SK-N-SH (cell line): ENCODE results near the gene PRR12. TPM values are rescaled to one million over a fixed set of nuclear protein-coding genes. Genes with fewer than 3 reads are reported as not detected.
A peak's percentile ranks its signal among the peaks of the same experiment; 100 is the strongest.

Experiments
- CTCF ChIA-PET: fragments of 300-600, 350-600 bp; formaldehyde crosslinking; extraction: SDS; loops from one replicate; lab custom pipeline; 2021; lab: Yijun Ruan, JAX
- POLR2A ChIA-PET: fragments of 350-600 bp; sonication (Branson Sonifier 250); formaldehyde crosslinking; extraction: SDS; loops from one replicate; lab custom pipeline; 2020; ENCODE audit warnings: antibody characterized with exemption, inconsistent platforms; lab: Yijun Ruan, JAX
- DNase-seq: peaks from one replicate; pipeline ENCODE4 v3.0.0; 2012
- H2AFZ ChIP-seq: fragments of 200-600 bp; sonication (generic); 2 replicates; pipeline ENCODE4 v1.8.1; 2016; ENCODE audit warnings: antibody characterized with exemption, mild to moderate bottlenecking, low read depth
- H3F3A ChIP-seq: fragments of 200-600 bp; sonication (generic); replicated peaks from 2 replicates; pipeline ENCODE3; 2016; ENCODE audit warnings: antibody characterized with exemption, mild to moderate bottlenecking; ENCODE audit not compliant: insufficient read depth
- H3K27ac ChIP-seq, 2 experiments: fragments of 200-500 bp in 1 of 2; fragments of 200-600 bp in 1 of 2; sonication (Bioruptor generic) in 1 of 2; sonication (generic), shearing (Covaris generic) in 1 of 2; 2 replicates each; pipeline versions ENCODE4 v1.5.1 to v1.6.1; 2014 to 2016; ENCODE audit warnings: low read depth in 2 of 2, inconsistent platforms in 1 of 2, low read length in 1 of 2, mild to moderate bottlenecking in 1 of 2, mixed read lengths in 1 of 2
- H3K27me3 ChIP-seq: fragments of 200-600 bp; sonication (generic), shearing (Covaris generic); 2 replicates; pipeline ENCODE4 v1.6.1; 2016; ENCODE audit warnings: mixed run types; ENCODE audit not compliant: insufficient read depth
- H3K36me3 ChIP-seq, 2 experiments: fragments of 200-500 bp in 1 of 2; fragments of 200-600 bp in 1 of 2; sonication (Bioruptor generic) in 1 of 2; sonication (generic) in 1 of 2; replicated peaks in 1 of 2; 2 replicates each; pipeline versions ENCODE3 to v1.5.1; 2014 to 2016; ENCODE audit warnings: low read length in 1 of 2, mild to moderate bottlenecking in 1 of 2; ENCODE audit not compliant: insufficient read depth in 2 of 2, control insufficient read depth in 1 of 2
- H3K4me1 ChIP-seq, 2 experiments: fragments of 200-500 bp in 1 of 2; fragments of 200-600 bp in 1 of 2; sonication (Bioruptor generic) in 1 of 2; sonication (generic), shearing (Covaris generic) in 1 of 2; 2 replicates each; pipeline versions ENCODE4 v1.5.1 to v1.6.1; 2014 to 2016; ENCODE audit warnings: low read depth in 1 of 2, low read length in 1 of 2, mixed run types in 1 of 2; ENCODE audit not compliant: insufficient read depth in 2 of 2, control insufficient read depth in 1 of 2
- H3K4me2 ChIP-seq: fragments of 200-600 bp; sonication (generic), shearing (Covaris generic); 2 replicates; pipeline ENCODE4 v1.6.1; 2017; ENCODE audit warnings: mixed run types
- H3K4me3 ChIP-seq, 2 experiments: fragments of 200-500 bp in 1 of 2; fragments of 200-600 bp in 1 of 2; sonication (Bioruptor generic) in 1 of 2; sonication (generic), shearing (Covaris generic) in 1 of 2; 2 replicates each; pipeline versions ENCODE4 v1.5.1 to v1.8.1; 2014 to 2016; ENCODE audit warnings: low read depth in 2 of 2, inconsistent platforms in 1 of 2, low read length in 1 of 2, mild to moderate bottlenecking in 1 of 2, mixed read lengths in 1 of 2, moderate library complexity in 1 of 2
- H3K79me2 ChIP-seq: fragments of 200-600 bp; sonication (generic); 2 replicates; pipeline ENCODE4 v1.8.1; 2017; ENCODE audit warnings: mild to moderate bottlenecking; ENCODE audit not compliant: insufficient read depth
- H3K9ac ChIP-seq: fragments of 200-600 bp; sonication (generic); 2 replicates; pipeline ENCODE4 v1.6.1; 2017; ENCODE audit warnings: mixed run types
- H3K9me2 ChIP-seq: fragments of 200-600 bp; sonication (generic); 2 replicates; pipeline ENCODE4 v1.6.1; 2017; ENCODE audit warnings: mixed run types
- H3K9me3 ChIP-seq: fragments of 200-600 bp; sonication (generic); 2 replicates; pipeline ENCODE4 v1.6.1; 2017; ENCODE audit warnings: mixed run types, mild to moderate bottlenecking, moderate library complexity
- H4K20me1 ChIP-seq: fragments of 200-600 bp; sonication (generic); 2 replicates; pipeline ENCODE4 v1.6.1; 2017; ENCODE audit warnings: mild to moderate bottlenecking, mixed run types; ENCODE audit not compliant: insufficient read depth
- EP300 ChIP-seq, 2 experiments: IDR thresholded peaks; 2 replicates each; pipeline versions ENCODE4 v1.4.0 to v1.6.1; 2012; ENCODE audit warnings: borderline replicate concordance in 1 of 2, low read depth in 1 of 2, low read length in 1 of 2
- FOSL2 ChIP-seq: IDR thresholded peaks from 2 replicates; pipeline ENCODE4 v1.4.0; 2012; ENCODE audit warnings: low read depth, mild to moderate bottlenecking, moderate library complexity, borderline replicate concordance
- FOXJ3 ChIP-seq: sonication (generic); formaldehyde crosslinking; IDR thresholded peaks from 2 replicates; pipeline ENCODE4 v1.5.1; 2020; ENCODE audit warnings: mild to moderate bottlenecking, missing genetic modification reagents
- GATA2 ChIP-seq: sonication (generic); formaldehyde crosslinking; IDR thresholded peaks from 2 replicates; pipeline ENCODE4 v1.5.0; 2020; ENCODE audit warnings: mild to moderate bottlenecking, missing genetic modification reagents
- MXI1 ChIP-seq: IDR thresholded peaks from 2 replicates; pipeline ENCODE4 v1.6.1; 2012; ENCODE audit warnings: mild to moderate bottlenecking, low read depth, low read length, improper control_type of control experiment
- NFIC ChIP-seq: IDR thresholded peaks from 2 replicates; pipeline ENCODE4 v1.4.0; 2012; ENCODE audit warnings: borderline replicate concordance
- NRF1 ChIP-seq: IDR thresholded peaks from 2 replicates; pipeline ENCODE4 v1.6.1; 2012; ENCODE audit warnings: low read depth, mild to moderate bottlenecking, low read length
- RAD21 ChIP-seq: IDR thresholded peaks from 2 replicates; pipeline ENCODE4 v1.6.1; 2012; ENCODE audit warnings: mild to moderate bottlenecking, low read length
- RCOR1 ChIP-seq: fragments of 150-350 bp; IDR thresholded peaks from 2 replicates; pipeline ENCODE4 v1.6.1; 2017; ENCODE audit warnings: antibody characterized with exemption, low read length
- RFX5 ChIP-seq: IDR thresholded peaks from 2 replicates; pipeline ENCODE4 v1.6.1; 2012; ENCODE audit warnings: mild to moderate bottlenecking, improper control_type of control experiment, low read length
- RXRA ChIP-seq: IDR thresholded peaks from 2 replicates; pipeline ENCODE4 v1.4.0; 2012; ENCODE audit warnings: low read depth, mild to moderate bottlenecking, borderline replicate concordance
- SMC3 ChIP-seq: IDR thresholded peaks from 2 replicates; pipeline ENCODE4 v1.6.1; 2012; ENCODE audit warnings: low read depth, low read length, improper control_type of control experiment
- TCF12 ChIP-seq: IDR thresholded peaks from 2 replicates; pipeline ENCODE4 v1.4.0; 2012
- whole genome bisulfite sequencing: methylation state at CpG from one replicate; pipeline ENCODE4 v1.1.6; 2017; ENCODE audit warnings: low lambda C conversion rate; 5-methylcytosine and 5-hydroxymethylcytosine counted together
- polyA plus RNA-seq, 3 experiments: library from polyadenylated mRNA; depleted of rRNA; stranded (reverse); fragments of >200 nt; gene quantifications; 2 replicates each; pipeline ENCODE4 v1.2.3, GENCODE V29; 2012
- TF ChIP-seq, protein P1 (sequence below): fragments of 200-600 bp; sonication (generic); IDR thresholded peaks from 2 replicates; pipeline ENCODE4 v1.6.1; 2017; ENCODE audit warnings: antibody characterized with exemption, mild to moderate bottlenecking, moderate library complexity
- TF ChIP-seq, protein P2 (sequence below): IDR thresholded peaks from 2 replicates; pipeline ENCODE4 v1.6.1; 2012; ENCODE audit warnings: mild to moderate bottlenecking, low read depth, low read length, moderate library complexity
- TF ChIP-seq, protein P3 (sequence below): IDR thresholded peaks from 2 replicates; pipeline ENCODE4 v1.4.0; 2012; ENCODE audit warnings: low read depth
- TF ChIP-seq, protein P4 (sequence below): IDR thresholded peaks from 2 replicates; pipeline ENCODE4 v1.4.0; 2012; ENCODE audit warnings: low read depth, borderline replicate concordance

The PRR12 gene
- polyA plus RNA-seq, 1 of the 3 experiments (the other 2 are of a cell fraction), result 1.7 TPM

DNA sequence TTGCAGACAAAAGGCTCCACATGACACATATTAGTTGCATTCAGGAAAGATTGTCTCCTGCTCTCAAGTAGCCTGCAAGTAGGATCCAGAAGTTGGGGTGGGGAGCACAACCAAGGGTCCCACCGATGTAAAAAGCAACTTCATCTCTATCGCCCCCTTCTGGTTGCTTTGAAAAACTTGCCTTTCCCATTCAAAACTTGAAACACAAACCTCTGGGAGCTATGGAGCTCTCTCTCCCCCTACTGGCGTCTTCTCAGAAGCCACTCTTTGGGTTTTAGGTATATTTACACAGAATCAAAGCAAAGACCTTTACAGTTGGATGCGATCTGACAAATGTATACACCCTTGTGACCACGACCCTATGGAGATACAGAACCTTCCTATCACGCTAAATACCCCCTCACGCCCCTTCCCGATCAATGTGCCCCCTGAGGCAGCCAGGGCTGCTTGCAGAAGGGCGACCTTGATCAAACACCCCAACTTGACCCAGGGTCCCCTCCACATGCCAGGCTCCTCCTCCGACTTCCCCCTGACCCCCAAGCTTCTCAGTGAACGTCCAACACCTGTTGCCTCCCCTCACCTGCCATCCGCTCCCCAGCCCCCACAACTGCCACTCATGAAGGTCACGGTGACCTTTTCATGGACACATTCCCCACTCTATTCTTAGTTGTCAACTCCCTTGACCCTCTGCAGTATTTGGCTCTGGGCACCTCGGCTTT, 20.7 kb upstream of the PRR12 start (continued):
- TF ChIP-seq, protein P1, sequence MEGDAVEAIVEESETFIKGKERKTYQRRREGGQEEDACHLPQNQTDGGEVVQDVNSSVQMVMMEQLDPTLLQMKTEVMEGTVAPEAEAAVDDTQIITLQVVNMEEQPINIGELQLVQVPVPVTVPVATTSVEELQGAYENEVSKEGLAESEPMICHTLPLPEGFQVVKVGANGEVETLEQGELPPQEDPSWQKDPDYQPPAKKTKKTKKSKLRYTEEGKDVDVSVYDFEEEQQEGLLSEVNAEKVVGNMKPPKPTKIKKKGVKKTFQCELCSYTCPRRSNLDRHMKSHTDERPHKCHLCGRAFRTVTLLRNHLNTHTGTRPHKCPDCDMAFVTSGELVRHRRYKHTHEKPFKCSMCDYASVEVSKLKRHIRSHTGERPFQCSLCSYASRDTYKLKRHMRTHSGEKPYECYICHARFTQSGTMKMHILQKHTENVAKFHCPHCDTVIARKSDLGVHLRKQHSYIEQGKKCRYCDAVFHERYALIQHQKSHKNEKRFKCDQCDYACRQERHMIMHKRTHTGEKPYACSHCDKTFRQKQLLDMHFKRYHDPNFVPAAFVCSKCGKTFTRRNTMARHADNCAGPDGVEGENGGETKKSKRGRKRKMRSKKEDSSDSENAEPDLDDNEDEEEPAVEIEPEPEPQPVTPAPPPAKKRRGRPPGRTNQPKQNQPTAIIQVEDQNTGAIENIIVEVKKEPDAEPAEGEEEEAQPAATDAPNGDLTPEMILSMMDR, result peak; percentile 99
- no peak for TF ChIP-seq TCF12
- TF ChIP-seq MXI1, result peak; percentile 3; the same call in 1 of the 2 replicates
- no peak for TF ChIP-seq RFX5
- TF ChIP-seq FOSL2, result no peak
- no peak for TF ChIP-seq RXRA
- no peak for TF ChIP-seq NRF1
- TF ChIP-seq GATA2 (CRISPR knock-in tag), result no peak
- TF ChIP-seq SMC3, result peak; percentile 72
- TF ChIP-seq FOXJ3, result no peak
- TF ChIP-seq, protein P2, sequence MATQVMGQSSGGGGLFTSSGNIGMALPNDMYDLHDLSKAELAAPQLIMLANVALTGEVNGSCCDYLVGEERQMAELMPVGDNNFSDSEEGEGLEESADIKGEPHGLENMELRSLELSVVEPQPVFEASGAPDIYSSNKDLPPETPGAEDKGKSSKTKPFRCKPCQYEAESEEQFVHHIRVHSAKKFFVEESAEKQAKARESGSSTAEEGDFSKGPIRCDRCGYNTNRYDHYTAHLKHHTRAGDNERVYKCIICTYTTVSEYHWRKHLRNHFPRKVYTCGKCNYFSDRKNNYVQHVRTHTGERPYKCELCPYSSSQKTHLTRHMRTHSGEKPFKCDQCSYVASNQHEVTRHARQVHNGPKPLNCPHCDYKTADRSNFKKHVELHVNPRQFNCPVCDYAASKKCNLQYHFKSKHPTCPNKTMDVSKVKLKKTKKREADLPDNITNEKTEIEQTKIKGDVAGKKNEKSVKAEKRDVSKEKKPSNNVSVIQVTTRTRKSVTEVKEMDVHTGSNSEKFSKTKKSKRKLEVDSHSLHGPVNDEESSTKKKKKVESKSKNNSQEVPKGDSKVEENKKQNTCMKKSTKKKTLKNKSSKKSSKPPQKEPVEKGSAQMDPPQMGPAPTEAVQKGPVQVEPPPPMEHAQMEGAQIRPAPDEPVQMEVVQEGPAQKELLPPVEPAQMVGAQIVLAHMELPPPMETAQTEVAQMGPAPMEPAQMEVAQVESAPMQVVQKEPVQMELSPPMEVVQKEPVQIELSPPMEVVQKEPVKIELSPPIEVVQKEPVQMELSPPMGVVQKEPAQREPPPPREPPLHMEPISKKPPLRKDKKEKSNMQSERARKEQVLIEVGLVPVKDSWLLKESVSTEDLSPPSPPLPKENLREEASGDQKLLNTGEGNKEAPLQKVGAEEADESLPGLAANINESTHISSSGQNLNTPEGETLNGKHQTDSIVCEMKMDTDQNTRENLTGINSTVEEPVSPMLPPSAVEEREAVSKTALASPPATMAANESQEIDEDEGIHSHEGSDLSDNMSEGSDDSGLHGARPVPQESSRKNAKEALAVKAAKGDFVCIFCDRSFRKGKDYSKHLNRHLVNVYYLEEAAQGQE, result no peak
- TF ChIP-seq, protein P3, sequence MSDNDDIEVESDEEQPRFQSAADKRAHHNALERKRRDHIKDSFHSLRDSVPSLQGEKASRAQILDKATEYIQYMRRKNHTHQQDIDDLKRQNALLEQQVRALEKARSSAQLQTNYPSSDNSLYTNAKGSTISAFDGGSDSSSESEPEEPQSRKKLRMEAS, result no peak
- TF ChIP-seq NFIC, result no peak
- no peak for TF ChIP-seq EP300 (IDR thresholded peaks at IDR 0.05; ENCODE audit: borderline replicate concordance in 1 of 2, low read depth in 1 of 2, low read length in 1 of 2)

DNA sequence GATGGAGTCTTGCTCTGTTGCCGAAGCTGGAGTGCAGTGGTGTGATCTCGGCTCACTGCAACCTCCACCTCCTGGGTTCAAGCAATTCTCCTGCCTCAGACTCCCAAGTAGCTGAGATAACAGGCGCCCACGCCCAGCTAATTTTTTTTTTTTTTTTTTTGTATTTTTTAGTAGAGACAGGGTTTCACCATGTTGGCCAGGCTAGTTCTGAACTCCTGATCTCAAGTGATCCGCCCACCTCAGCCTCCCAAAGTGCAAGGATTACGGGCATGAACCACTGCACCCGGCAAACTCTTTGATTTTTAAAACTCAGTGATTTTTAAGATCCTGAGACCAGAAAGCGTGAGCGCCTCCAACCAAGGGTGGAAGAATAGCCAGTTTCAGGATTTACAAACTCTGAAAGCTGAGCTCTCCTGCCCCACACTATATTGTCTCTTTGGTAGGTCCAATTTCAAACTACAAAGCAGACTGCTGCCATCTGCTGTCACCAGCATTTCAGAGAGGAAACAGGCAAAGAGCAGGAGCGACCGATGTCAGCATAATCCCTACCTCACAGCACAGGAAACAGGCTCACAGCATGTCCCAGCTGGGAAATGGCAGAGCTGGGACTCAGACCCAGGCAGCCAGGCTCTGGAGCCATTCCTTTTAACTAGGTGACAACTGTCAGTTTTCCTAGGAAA, 19.8 kb upstream of the PRR12 start:
- Histone ChIP-seq H2AFZ (no peak overlapping the region), H3F3A (peaks cover 19% of the 10 kb centered on the region), H3K4me2 (no peak overlapping the region), H3K9me2 (no peaks in the 10 kb centered on the region), H3K4me1 (peaks cover 7 to 12% of the 10 kb centered on the region in 2 experiments; a peak in 2 of 4 replicates), H3K79me2 (peaks cover 94% of the 10 kb centered on the region), H3K36me3 (peaks cover 6 to 9% of the 10 kb centered on the region in 2 experiments), H3K27ac (no peak overlapping the region), H3K9ac (no peak overlapping the region), H4K20me1 (peaks cover 21% of the 10 kb centered on the region), H3K4me3 (no peak overlapping the region), H3K27me3 (no peaks in the 10 kb centered on the region), H3K9me3 (no peaks in the 10 kb centered on the region)
- 91% methylated on average over 11 of the region's 11 CpGs for WGBS
- ChIA-PET POLR2A (interaction anchor here (1.8 kb wide), 1 partner anchor 10 kb away, joined by 4 read pairs; the partner anchor contains the start of gene NOSIP), CTCF (interaction anchor here (0.8 to 4.6 kb wide), 31 partner anchors 10 to 119 kb away, joined by 3 to 87 read pairs (median 7); partner anchors contain the start of genes ADM5, CPT1C, FLT3LG and NOSIP)
- no peak for DNase-seq
- TF ChIP-seq, protein P1, result 0 out of 2 replicates have a peak, but pooled peaks have one; percentile 7
- peak; percentile 17; the same call in 1 of the 2 replicates for TF ChIP-seq SMC3
- TF ChIP-seq, protein P4, sequence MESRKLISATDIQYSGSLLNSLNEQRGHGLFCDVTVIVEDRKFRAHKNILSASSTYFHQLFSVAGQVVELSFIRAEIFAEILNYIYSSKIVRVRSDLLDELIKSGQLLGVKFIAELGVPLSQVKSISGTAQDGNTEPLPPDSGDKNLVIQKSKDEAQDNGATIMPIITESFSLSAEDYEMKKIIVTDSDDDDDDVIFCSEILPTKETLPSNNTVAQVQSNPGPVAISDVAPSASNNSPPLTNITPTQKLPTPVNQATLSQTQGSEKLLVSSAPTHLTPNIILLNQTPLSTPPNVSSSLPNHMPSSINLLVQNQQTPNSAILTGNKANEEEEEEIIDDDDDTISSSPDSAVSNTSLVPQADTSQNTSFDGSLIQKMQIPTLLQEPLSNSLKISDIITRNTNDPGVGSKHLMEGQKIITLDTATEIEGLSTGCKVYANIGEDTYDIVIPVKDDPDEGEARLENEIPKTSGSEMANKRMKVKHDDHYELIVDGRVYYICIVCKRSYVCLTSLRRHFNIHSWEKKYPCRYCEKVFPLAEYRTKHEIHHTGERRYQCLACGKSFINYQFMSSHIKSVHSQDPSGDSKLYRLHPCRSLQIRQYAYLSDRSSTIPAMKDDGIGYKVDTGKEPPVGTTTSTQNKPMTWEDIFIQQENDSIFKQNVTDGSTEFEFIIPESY, result no peak
- peak; percentile 22; the same call in 1 of the 2 replicates for TF ChIP-seq RAD21
- no peak for TF ChIP-seq RFX5
- no peak for TF ChIP-seq MXI1
- TF ChIP-seq RCOR1, result no peak
